GM18511 (cell line): ENCODE measurements around the gene SLC6A9.

ENCODE experiments used
- ATAC-seq: cut with Tn5 transposase; IDR thresholded peaks from one replicate; pipeline ENCODE4 v1.9.1; 2021; ENCODE audit warnings: mild to moderate bottlenecking, moderate library complexity; ENCODE audit not compliant: unreplicated experiment

The SLC6A9 gene

GRCh38 chr1:43951021-43951985, 80.0 kb downstream of the SLC6A9 start:
- ATAC-seq: no peak

- ATAC-seq: no peak
Observed at GRCh38 chr1:43949678-43950077, 81.6 kb downstream of the SLC6A9 start.

GRCh38 chr1:43947874-43948437, 83.3 kb downstream of the SLC6A9 start:
- ATAC-seq: no peak

- no peak for ATAC-seq
Observed at GRCh38 chr1:43947061-43947873, 84.0 kb downstream of the SLC6A9 start.
